Activated CD8-positive, alpha-beta memory T cell treated with anti-CD3 and anti-CD28 coated beads, Interleukin-2, amount 50 U/mL, for 48 hours (primary cell): ENCODE results near the gene IL3.

Experiments
- DNase-seq: peaks from one replicate; pipeline ENCODE4 v3.0.0-alpha.2; 2020

IL3 gene

GRCh38 chr5:132057498-132058255 is 2.8 kb upstream of the IL3 start:
- DNase-seq: peak; percentile 40

GRCh38 chr5:132058646-132059042 is 1.8 kb upstream of the IL3 start:
- peak; percentile 49 for DNase-seq

- DNase-seq: peak; percentile 59
Observed at GRCh38 chr5:132059043-132059695, 1.3 kb upstream of the IL3 start.

- DNase-seq: peak; percentile 50
Observed at GRCh38 chr5:132059696-132060500, 557 bp upstream of the IL3 start.

GRCh38 chr5:132063090-132063911 is 2.8 kb downstream of the IL3 start:
- peak; percentile 98 for DNase-seq

- peak; percentile 59 for DNase-seq
Observed at GRCh38 chr5:132064140-132064539, 3.7 kb downstream of the IL3 start.

GRCh38 chr5:132064738-132065331 is 4.4 kb downstream of the IL3 start:
- peak; percentile 97 for DNase-seq

- peak; percentile 78 for DNase-seq
Observed at GRCh38 chr5:132065351-132065937, 5.0 kb downstream of the IL3 start.

- peak; percentile 55 for DNase-seq
Observed at GRCh38 chr5:132065951-132066701, 5.7 kb downstream of the IL3 start.

GRCh38 chr5:132066871-132067270 is 6.4 kb downstream of the IL3 start:
- no peak for DNase-seq

- no peak for DNase-seq
Observed at GRCh38 chr5:132067451-132067850, 7.0 kb downstream of the IL3 start.

- no peak for DNase-seq
Observed at GRCh38 chr5:132067941-132068808, 7.7 kb downstream of the IL3 start.

- DNase-seq: no peak
Observed at GRCh38 chr5:132069561-132069960, 9.1 kb downstream of the IL3 start.

- DNase-seq: no peak
Observed at GRCh38 chr5:132069994-132070393, 9.5 kb downstream of the IL3 start.

GRCh38 chr5:132070460-132071337 is 10.2 kb downstream of the IL3 start:
- DNase-seq: no peak

GRCh38 chr5:132071338-132071707 is 10.9 kb downstream of the IL3 start:
- DNase-seq: no peak

- no peak for DNase-seq
Observed at GRCh38 chr5:132072070-132072469, 11.6 kb downstream of the IL3 start.

- no peak for DNase-seq
Observed at GRCh38 chr5:132072528-132072927, 12.1 kb downstream of the IL3 start.
